Activated effector memory CD4-positive, alpha-beta T cell treated with Interleukin-2 at 50 U/mL for 16 hours (primary cell): ENCODE measurements around the gene SH2B3.
"Not testable (repeated sequence)": the region's sequence is repeated elsewhere in the genome, so short reads cannot be mapped to it uniquely, and the experiment has no call there.

Experiments used
- DNase-seq: peaks from one replicate; pipeline ENCODE4 v3.0.0-alpha.2; 2020

The SH2B3 gene

GRCh38 chr12:111387747-111388323, 17.9 kb upstream of the SH2B3 start:
- no peak for DNase-seq

- no peak for DNase-seq
Measured at GRCh38 chr12:111389635-111390034, 16.1 kb upstream of the SH2B3 start.

- no peak for DNase-seq
Measured at GRCh38 chr12:111390910-111391309, 14.8 kb upstream of the SH2B3 start.

GRCh38 chr12:111393700-111394300, 11.9 kb upstream of the SH2B3 start:
- DNase-seq: no peak

GRCh38 chr12:111394480-111394879, 11.2 kb upstream of the SH2B3 start:
- no peak for DNase-seq

- DNase-seq: no peak
Measured at GRCh38 chr12:111395336-111396187, 10.2 kb upstream of the SH2B3 start.

- DNase-seq: not testable (repeated sequence)
Measured at GRCh38 chr12:111396271-111396670, 9.5 kb upstream of the SH2B3 start.

- peak; percentile 78 for DNase-seq
Measured at GRCh38 chr12:111396726-111397445, 8.8 kb upstream of the SH2B3 start.

GRCh38 chr12:111398530-111398929, 7.2 kb upstream of the SH2B3 start:
- no peak for DNase-seq

GRCh38 chr12:111399741-111400404, 5.8 kb upstream of the SH2B3 start:
- not testable (repeated sequence) for DNase-seq

- DNase-seq: no peak
Measured at GRCh38 chr12:111401167-111401605, 4.5 kb upstream of the SH2B3 start.

- not testable (repeated sequence) for DNase-seq
Measured at GRCh38 chr12:111402490-111402824, 3.3 kb upstream of the SH2B3 start.

GRCh38 chr12:111404362-111405148, 1.2 kb upstream of the SH2B3 start:
- no peak for DNase-seq

- peak; percentile 97 for DNase-seq
Measured at GRCh38 chr12:111405149-111405858, 419 bp upstream of the SH2B3 start.

GRCh38 chr12:111406474-111407376, 1.0 kb downstream of the SH2B3 start:
- DNase-seq: no peak

GRCh38 chr12:111407377-111408115, 1.8 kb downstream of the SH2B3 start:
- DNase-seq: no peak

GRCh38 chr12:111408116-111408440, 2.4 kb downstream of the SH2B3 start:
- no peak for DNase-seq

- no peak for DNase-seq
Measured at GRCh38 chr12:111408686-111409402, 3.1 kb downstream of the SH2B3 start.

GRCh38 chr12:111409403-111409779, 3.7 kb downstream of the SH2B3 start:
- DNase-seq: no peak
